Pancreas (tissue), 10 donors: ENCODE data around the gene GSN. TPM values are rescaled to one million over a fixed set of nuclear protein-coding genes. Genes with fewer than 3 reads are reported as not detected.

Source experiments
- ATAC-seq, 4 donors: fragments of 200-7000 bp; cut with Tn5 transposase; one replicate each; pipeline versions ENCODE4 v1.8.0 to v1.9.1; 2020; ENCODE audit warnings: mild to moderate bottlenecking in 4 of 4, moderate library complexity in 4 of 4
- DNase-seq, 6 donors: peaks; one replicate each; pipeline ENCODE4 v3.0.0-alpha.2; 2020
- FAIRE-seq: peaks from 2 replicates; lab custom pipeline; 2012; peaks lifted over from hg19 to GRCh38; lab: Jason Lieb, UNC
- H3K27ac ChIP-seq, 4 donors: fragments of 200-600 bp; sonication (generic); 1 replicate in 3 of 4; 2 replicates in 1 of 4; pipeline versions ENCODE4 v1.5.0 to v1.8.0; 2020
- H3K27me3 ChIP-seq, 4 donors: fragments of 200-600 bp; one replicate each; pipeline ENCODE4 v1.8.0; 2021
- H3K36me3 ChIP-seq, 3 donors: fragments of 200-600 bp; sonication (generic) in 1 of 3; one replicate each; pipeline versions ENCODE4 v1.5.0 to v1.8.0; 2020 to 2021
- H3K4me1 ChIP-seq, 3 donors: fragments of 200-600 bp; one replicate each; pipeline ENCODE4 v1.8.0; 2021
- H3K4me3 ChIP-seq, 4 donors: fragments of 200-600 bp; sonication (generic) in 2 of 4; one replicate each; pipeline versions ENCODE4 v1.5.0 to v1.8.0; 2020 to 2021
- H3K9me3 ChIP-seq, 4 donors: fragments of 200-600 bp; one replicate each; pipeline ENCODE4 v1.8.0; 2021
- CTCF ChIP-seq, 4 donors: fragments of 200-600 bp; sonication (generic) in 3 of 4; IDR thresholded peaks; one replicate each; pipeline versions ENCODE4 v1.5.0 to v1.8.0; 2021; ENCODE audit warnings: antibody characterized with exemption in 4 of 4
- WGBS, 2 donors: extraction: QIAGEN DNeasy Blood & Tissue Kit; methylation state at CpG; one replicate each; pipeline ENCODE4 v1.1.7; 2013; 5-methylcytosine and 5-hydroxymethylcytosine counted together
- intact Hi-C, 3 donors: fragments of 100-400 bp; cut with DNase I; formaldehyde crosslinking; loops; one replicate each; pipeline versions ENCODE4 v1.11.1 to v1.14.2; 2022
- polyA plus RNA-seq, 2 donors: library from polyadenylated mRNA; stranded (reverse); fragments of 200-250 nt; gene quantifications; one replicate each; pipeline ENCODE4 v1.2.3, GENCODE V29; 2013
- total RNA-seq, 6 donors: library from RNA; stranded (reverse); fragmentation: NEBNext Ultra II Directional in 4 of 6; extraction: Animal tissue kit (Norgen Biotek cat#: 25700) in 4 of 6; gene quantifications; one replicate each; pipeline versions ENCODE4 v1.2.1 to v1.2.4, GENCODE V29; 2021 to 2023
- donor health status: healthy with polysubstance abuse.
- donor health status: DM: no; HTN: no; CAD: no; lungs with moderate emphysema.
- donor health status: DM: no; HTN: no; CAD: no.
- donor health status: control.
- donor health status: control.
- donor health status: Bipolar disorder and iron deficiency.
- donor health status: DM: yes; HTN: yes; CAD: no.
- donor health status: DM: no; HTN: no; CAD: no.
- donor health status: DM: no; HTN: no; CAD: no.
- donor health status: DM: yes; HTN: yes; CAD: no.

The GSN gene
- total and polyA plus RNA-seq, 8 donors = 44.0 to 193 (median 132) TPM

GRCh38 chr9:121357011-121357410 is 89.0 kb downstream of the GSN start:
- 67 to 79% methylated on average over 3 of the region's 3 CpGs for WGBS, 2 donors
- DNase-seq (no peak), FAIRE-seq (no peak), ATAC-seq (no peak)
- Histone ChIP-seq H3K27me3 (no peaks in the 10 kb centered on the region), H3K9me3 (no peaks in the 10 kb centered on the region), H3K4me3 (no peak overlapping the region), H3K36me3 (no peaks in the 10 kb centered on the region), H3K27ac (no peak overlapping the region), H3K4me1 (peaks cover 0 to under 1% (median 0%) of the 10 kb centered on the region in 3 donors)
- no peak for TF ChIP-seq CTCF (IDR thresholded peaks at IDR 0.05)
- intact Hi-C loops = no loop called here

- Histone ChIP-seq H3K27ac (no peak overlapping the region), H3K4me1 (peaks cover 0 to 7% (median 0%) of the 10 kb centered on the region in 3 donors), H3K4me3 (no peak overlapping the region), H3K27me3 (no peaks in the 10 kb centered on the region), H3K9me3 (no peaks in the 10 kb centered on the region), H3K36me3 (no peaks in the 10 kb centered on the region)
- intact Hi-C loops = no loop called here
- no peak for DNase-seq
- ATAC-seq = peak in 1 of 4 donors; percentile 30
- no peak for FAIRE-seq
- WGBS, 2 donors = 72 to 74% methylated on average over 3 of the region's 3 CpGs
- TF ChIP-seq CTCF (IDR thresholded peaks at IDR 0.05) = no peak
Observed at GRCh38 chr9:121358751-121359150, 90.8 kb downstream of the GSN start.

- intact Hi-C loops = no loop called here
- H3K27me3 ChIP-seq = no peaks in the 10 kb centered on the region
- WGBS, 2 donors = 83 to 87% methylated on average over 3 of the region's 3 CpGs
- peak; percentile 39 for FAIRE-seq
- peaks cover 0 to 10% (median 0%) of the 10 kb centered on the region in 3 donors for H3K4me1 ChIP-seq
- no peak for ATAC-seq
- DNase-seq = no peak
- H3K9me3 ChIP-seq = no peaks in the 10 kb centered on the region
- no peak overlapping the region for H3K4me3 ChIP-seq
- H3K27ac ChIP-seq = no peak overlapping the region
- TF ChIP-seq CTCF (IDR thresholded peaks at IDR 0.05) = no peak
- H3K36me3 ChIP-seq = no peaks in the 10 kb centered on the region
Observed at GRCh38 chr9:121359351-121360294, 91.7 kb downstream of the GSN start.

GRCh38 chr9:121360601-121361374 is 92.8 kb downstream of the GSN start:
- ATAC-seq (peak in 2 of 4 donors; percentile 34 to 41), FAIRE-seq (no peak)

More at GRCh38 chr9:121360601-121361374, 92.8 kb downstream of the GSN start:
- no peaks in the 10 kb centered on the region for H3K36me3 ChIP-seq
- TF ChIP-seq CTCF (IDR thresholded peaks at IDR 0.05) = no peak
- H3K27me3 ChIP-seq = no peaks in the 10 kb centered on the region
- DNase-seq = no peak
- no peak overlapping the region for H3K27ac ChIP-seq
- no peak overlapping the region for H3K4me3 ChIP-seq
- H3K9me3 ChIP-seq = no peaks in the 10 kb centered on the region
- intact Hi-C loops = no loop called here
- H3K4me1 ChIP-seq = peaks cover 0 to 10% (median 0%) of the 10 kb centered on the region in 3 donors
